Fibroblast of lung (primary cell): ENCODE measurements around the gene NFS1.

Experiments used
- EZH2 ChIP-seq: IDR thresholded peaks from 2 replicates; pipeline ENCODE4 v1.5.1; 2012; ENCODE audit warnings: low read length, control low read depth, mild to moderate bottlenecking; ENCODE audit errors: missing control alignments
- TF ChIP-seq, protein P1 (sequence below), 2 donors: IDR thresholded peaks in 1 of 2; conservative IDR thresholded peaks in 1 of 2; 1 replicate in 1 of 2; 2 replicates in 1 of 2; pipeline ENCODE4 v1.5.1; 2011 to 2012; ENCODE audit warnings: low read length in 2 of 2, control low read depth in 1 of 2, inconsistent platforms in 1 of 2, low read depth in 1 of 2, mild to moderate bottlenecking in 1 of 2

DNA sequence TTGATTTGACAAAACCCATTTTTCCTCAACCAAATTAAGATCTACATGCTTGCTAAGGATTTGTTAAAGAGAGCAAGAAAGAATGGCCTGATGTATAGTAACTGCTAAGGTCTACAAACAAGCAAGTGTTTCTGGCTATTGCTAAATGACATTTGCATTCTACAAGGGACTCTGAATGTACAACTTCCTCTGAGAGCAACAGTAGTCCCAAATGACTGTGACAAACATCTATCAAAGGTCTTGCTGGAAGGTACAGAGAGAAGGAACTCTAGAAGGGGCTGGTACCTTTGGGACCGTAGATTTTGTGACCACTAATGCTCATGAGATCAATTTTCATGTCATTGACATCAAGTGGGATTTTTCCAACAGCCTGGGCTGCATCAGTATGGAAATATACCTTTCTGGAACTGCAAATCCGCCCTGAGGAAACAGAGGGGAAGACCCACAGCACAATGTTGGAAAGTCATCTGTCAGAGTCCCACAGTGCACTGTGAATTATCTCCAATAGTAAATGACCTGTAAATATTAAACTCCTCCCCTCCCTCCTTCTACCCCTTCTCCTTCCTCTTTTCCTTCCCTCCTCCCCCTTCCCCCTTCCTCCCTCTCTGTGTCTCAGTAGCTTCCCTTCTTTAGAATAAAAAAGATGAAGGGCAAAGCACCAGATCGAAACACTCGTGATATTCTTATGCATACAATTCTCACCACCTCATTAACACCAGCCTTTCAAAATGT lies 18.5 kb downstream of the NFS1 start:
- TF ChIP-seq EZH2: no peak
- TF ChIP-seq, protein P1, sequence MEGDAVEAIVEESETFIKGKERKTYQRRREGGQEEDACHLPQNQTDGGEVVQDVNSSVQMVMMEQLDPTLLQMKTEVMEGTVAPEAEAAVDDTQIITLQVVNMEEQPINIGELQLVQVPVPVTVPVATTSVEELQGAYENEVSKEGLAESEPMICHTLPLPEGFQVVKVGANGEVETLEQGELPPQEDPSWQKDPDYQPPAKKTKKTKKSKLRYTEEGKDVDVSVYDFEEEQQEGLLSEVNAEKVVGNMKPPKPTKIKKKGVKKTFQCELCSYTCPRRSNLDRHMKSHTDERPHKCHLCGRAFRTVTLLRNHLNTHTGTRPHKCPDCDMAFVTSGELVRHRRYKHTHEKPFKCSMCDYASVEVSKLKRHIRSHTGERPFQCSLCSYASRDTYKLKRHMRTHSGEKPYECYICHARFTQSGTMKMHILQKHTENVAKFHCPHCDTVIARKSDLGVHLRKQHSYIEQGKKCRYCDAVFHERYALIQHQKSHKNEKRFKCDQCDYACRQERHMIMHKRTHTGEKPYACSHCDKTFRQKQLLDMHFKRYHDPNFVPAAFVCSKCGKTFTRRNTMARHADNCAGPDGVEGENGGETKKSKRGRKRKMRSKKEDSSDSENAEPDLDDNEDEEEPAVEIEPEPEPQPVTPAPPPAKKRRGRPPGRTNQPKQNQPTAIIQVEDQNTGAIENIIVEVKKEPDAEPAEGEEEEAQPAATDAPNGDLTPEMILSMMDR (conservative IDR thresholded peaks at IDR 0.05 in 1 of 2, IDR thresholded peaks at IDR 0.05 in 1 of 2; ENCODE audit: low read depth in 1 of 2, low read length in 2 of 2): no peak
